ENCODE results near the gene TEX19.
"Not testable (repeated sequence)": the region's sequence is repeated elsewhere in the genome, so short reads cannot be mapped to it uniquely, and the experiment has no call there.

The TEX19 gene

DNA sequence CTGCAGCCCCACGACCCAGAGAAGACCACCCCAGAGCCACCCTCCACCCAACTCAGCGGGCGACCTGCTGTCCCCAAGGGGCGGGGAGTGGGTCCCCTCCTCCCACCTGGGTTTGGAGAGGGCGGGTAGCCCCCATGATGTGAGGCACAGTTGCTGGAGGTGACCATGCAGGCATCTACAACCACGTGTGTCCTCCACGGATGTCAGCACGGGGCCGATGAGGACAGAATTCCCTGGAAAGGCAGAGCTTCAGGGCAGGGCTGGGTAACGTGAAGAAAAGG, 19.6 kb downstream of the TEX19 start:
- DNase-seq: no peak

GRCh38 chr17:82380860-82381702, 22.0 kb downstream of the TEX19 start:
- no peak for DNase-seq

DNA sequence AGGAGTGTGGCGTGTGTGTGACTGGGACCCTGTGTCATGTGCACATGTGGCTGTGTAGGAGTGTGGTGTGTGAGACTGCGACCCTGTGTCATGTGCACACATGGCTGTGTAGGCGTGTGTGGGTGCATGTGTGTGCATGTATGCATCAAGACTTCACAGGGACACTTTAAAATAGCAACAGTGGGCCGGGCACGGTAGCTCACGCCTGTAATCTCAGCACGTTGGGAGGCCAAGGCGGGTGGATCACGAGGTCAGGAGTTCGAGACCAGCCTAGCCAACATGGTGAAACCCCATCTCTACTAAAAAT, 22.6 kb downstream of the TEX19 start:
- not testable (repeated sequence) for DNase-seq

- DNase-seq: not testable (repeated sequence)
These were observed 23.3 kb downstream of the TEX19 start for GRCh38 chr17:82382220-82382932.

DNA sequence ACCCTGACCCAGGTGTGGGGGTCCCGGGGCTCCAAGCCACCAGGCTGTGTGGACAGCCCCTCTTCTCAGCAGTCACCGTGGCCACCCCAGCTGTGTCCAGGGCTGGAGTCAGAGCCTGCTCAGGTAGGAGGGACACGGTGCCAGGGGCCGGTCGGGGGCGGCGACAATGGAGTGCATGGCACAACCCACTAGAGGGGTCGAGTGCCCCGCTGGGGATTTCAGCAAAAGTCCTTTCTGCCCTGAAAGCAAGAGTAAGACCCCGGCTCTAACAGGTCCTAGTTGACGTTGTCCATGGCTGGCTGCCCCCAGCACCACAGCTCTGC, 23.8 kb downstream of the TEX19 start:
- no peak for DNase-seq

- DNase-seq: no peak
These were observed 24.4 kb downstream of the TEX19 start for GRCh38 chr17:82383411-82383810.

- DNase-seq: no peak
These were observed 25.1 kb downstream of the TEX19 start for GRCh38 chr17:82384051-82384729.

DNA sequence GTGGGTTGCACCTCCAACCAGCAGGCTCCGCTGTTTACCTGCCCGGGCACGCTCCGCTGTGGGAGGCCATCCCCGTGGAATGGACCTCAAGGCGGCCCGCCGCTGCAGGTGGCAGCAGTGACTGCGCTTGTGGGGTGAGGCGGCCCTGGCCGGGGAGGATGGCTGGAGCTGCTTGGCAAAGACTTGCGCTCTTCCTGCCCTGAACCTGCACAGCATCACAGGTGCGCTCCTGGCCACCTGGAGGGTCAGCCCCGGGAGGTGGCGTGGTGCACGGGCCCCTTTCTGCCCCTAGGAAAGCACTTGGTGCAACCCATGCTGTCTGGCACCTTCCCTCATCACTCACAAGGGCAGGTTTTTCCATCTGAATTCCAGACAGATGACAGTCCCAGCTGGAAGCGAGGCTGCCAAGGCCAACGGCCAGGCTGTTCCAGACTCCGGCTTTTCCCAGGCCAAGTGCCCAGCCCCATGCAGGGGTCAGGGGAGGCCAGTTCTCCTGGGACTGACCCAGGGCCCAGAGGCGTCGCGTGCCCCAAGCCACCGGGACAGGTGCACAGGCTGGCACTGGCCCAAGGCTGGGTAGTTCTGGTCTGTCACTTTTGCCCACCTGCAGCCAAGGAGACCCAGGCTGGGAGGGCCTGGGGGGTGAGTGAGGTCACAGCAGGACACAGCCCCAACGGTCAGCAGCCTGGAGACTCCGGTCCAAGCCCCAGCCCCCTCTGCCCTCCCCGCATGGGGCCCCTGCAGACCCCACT, 25.9 kb downstream of the TEX19 start:
- no peak for DNase-seq

GRCh38 chr17:82385559-82386254, 26.7 kb downstream of the TEX19 start:
- no peak for DNase-seq

DNA sequence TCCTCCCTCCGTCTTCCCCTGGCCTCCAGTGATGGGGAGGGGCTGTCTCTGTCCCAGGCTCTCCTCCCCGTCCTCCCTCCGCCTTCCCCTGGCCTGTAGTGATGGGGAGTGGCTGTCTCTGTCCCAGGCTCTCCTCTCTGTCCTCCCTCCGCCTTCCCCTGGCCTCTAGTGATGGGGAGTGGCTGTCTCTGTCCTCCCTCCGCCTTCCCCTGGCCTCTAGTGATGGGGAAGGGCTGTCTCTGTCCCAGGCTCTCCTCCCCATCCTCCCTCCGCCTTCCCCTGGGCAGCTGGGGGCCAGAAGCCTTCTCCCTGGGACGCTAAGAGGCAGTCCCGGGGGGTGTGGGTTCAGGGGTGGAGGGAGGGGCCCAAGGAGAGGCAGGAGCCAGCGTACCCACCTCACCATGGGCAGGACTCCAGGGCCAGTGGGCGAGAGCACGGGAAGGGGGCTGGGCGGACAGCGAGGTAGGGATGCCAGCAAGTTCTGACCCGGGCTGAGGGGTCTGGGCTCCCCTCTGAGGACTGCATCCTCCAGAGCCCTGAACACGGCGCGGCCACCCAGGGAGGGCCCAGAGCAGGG, 27.3 kb downstream of the TEX19 start:
- DNase-seq: no peak

DNA sequence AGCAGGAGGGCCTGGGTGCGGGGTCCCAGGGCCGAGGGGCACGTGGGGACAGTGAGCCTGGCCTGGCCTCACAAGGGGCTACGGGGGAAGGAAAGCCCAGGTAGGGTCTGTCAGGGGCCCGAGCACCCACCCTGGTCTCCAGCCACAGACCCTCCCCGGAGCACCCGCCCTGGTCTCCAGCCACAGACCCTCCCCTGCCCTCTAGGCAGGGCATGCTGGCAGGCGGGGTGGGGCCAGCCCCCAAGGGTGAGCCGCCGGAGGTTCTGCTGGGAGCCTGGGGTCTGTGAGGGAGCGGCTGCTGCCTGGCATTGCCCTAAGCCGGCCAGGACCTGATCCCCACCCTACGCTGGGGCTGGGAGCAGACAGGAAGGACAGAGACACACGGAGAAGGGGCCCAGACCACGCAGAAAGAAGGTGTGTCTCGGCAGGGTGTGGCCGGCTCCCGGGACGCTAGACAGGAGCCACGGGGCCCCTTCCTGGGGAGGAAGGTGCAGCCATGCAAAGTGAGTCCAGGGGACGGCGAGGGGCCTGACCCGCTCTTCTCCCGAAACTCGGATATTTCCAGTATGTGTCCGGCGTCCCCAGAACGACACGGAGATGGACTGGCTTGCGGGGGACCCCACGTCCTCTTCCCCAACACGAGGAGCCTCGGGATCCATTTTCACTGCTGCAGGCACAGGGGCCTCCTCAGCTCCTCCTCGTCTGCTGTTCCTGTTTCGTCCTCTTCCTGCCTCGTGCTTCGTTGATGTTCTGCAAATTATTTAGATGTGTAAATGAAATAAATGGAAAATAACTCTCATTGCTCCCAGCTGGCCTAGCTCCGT, 28.0 kb downstream of the TEX19 start:
- DNase-seq: no peak

DNA sequence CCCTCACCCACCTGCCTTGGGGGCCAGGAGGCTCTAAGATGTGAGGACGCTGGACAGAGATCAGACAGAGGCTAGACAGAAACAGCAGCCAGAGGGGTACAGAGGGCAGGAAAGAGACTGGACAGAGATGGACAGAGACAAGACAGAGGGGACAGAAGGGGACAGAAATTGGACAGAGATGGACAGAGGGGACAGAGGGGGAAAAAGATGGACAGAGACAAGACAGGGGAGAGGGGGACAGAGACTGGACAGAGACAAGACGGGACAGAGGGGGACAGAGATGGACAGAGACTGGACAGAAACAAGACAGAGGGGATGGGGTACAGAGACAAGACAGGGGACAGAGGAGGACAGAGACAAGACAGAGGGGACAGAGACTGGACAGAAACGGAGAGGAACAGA, 28.7 kb downstream of the TEX19 start:
- DNase-seq: no peak

GRCh38 chr17:82388223-82388921, 29.3 kb downstream of the TEX19 start:
- DNase-seq: no peak

- DNase-seq: no peak
These were observed 29.9 kb downstream of the TEX19 start for GRCh38 chr17:82388922-82389283.

- no peak for DNase-seq
These were observed 30.3 kb downstream of the TEX19 start for GRCh38 chr17:82389379-82389778.

DNA sequence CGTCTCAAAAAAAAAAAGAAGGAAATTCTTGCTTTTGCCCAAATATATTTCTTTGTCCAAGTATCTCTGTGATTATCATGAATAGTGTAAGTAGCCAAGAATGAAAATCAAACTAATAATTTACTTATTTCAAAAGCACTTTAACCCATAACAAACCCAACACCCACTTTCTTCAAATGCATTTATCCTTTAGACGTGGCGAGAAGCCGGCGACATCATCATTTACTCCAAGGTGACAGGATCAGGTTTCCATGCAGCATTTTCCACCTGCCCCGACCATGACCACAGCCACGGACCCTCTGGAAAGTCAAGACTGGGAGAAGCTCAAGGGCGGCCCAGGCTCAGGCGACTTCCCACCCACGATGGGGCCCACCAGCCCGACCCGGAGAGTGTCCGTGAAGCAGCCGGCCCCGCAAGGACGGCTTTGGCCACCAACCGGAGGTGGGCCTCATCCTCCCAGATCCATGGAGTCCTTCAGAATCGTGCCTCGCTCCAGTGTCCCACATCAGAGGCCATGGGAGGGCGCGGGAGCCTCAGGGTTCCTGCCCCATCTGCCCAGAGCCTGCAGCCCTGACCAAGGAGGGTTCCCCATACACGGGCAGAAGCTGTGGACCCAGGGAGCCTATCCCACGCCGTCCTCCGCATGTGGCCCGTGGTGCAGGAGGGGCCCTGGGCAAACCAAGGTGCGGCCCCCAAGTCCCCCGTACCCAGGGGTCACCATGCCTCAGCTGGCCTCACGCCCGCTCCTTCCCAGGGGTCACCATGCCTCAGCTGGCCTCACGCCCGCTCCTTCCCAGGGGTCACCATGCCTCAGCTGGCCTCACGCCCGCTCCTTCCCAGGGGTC, 31.2 kb downstream of the TEX19 start:
- no peak for DNase-seq

DNA sequence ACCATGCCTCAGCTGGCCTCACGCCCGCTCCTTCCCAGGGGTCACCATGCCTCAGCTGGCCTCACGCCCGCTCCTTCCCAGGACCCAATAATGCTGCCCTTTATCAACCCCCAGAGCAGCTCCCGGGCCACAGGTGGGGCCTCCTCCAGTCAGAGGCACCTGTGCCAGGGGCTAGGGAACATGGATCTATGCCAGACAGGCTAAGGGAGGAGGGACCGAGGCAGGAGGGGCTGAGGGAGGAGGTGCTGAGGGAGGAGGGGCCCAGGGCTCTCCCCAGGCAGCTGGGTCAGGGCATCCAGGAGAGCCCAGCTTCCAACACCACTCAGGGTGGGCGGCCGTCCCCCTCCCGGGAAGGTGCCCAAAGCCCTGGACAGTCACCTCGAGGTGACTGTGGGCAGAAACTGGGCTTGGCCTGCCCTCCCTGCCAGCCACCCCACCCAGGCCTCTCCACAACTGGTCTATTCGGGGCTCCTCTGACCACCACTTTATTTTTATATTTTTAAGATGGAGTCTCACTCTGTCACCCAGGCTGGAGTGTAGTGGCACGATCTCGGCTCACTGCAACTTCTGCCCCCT, 31.9 kb downstream of the TEX19 start:
- no peak for DNase-seq

- no peak for DNase-seq
These were observed 32.5 kb downstream of the TEX19 start for GRCh38 chr17:82391496-82392066.

DNA sequence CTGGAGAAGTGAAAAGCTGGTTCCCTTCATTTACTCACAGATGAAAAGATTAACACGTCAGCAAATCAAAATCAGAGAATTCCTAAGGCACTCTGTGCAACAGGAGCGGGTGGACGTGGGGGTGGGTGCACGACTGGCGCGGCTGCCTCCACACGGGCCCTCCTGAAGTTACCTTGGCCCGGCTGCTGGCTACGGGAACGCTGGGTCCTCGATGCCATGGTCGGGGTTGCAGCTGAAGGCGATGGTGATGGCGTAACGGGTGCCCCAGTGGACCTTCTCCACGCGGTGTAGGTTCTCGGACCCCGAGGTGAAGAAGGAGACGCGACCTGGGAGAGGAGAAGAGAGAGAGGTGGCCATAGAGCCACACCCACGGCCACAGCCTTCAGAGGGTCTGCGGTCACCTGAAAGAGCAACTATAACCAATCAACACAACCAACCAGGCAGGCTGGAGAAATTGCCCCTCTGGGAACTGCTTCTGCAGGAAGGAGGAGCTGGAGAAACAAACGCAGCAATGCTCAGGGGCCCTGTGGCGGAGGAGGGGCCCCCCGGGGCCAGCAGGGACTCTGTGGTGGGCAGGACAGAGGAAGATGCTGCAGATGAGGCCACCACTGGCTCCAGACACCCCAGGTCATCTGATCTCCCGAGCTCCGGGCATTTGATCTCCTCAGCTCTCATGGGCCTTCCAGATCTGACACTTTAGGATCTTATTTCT, 33.3 kb downstream of the TEX19 start:
- no peak for DNase-seq
